ENCODE data around the gene SIM2.

The SIM2 gene

GRCh38 chr21:36696390-36697059 is 2.4 kb upstream of the SIM2 start:
- no peaks in the 10 kb centered on the region for H3K9me2 ChIP-seq (replicated peaks; ENCODE audit: control insufficient read depth, low read length)
- H3K27ac ChIP-seq (ENCODE audit: low read depth, low read length), result no peak overlapping the region
- H3K4me2 ChIP-seq (ENCODE audit: low read length), result no peak overlapping the region
- no peaks in the 10 kb centered on the region for H4K20me1 ChIP-seq (ENCODE audit: control insufficient read depth, insufficient read depth, low read depth, low read length)
- no peaks in the 10 kb centered on the region for H3K4me1 ChIP-seq (ENCODE audit: control insufficient read depth, low read length)
- no peaks in the 10 kb centered on the region for H3K79me2 ChIP-seq (ENCODE audit: control insufficient read depth, low read length)
- no peaks in the 10 kb centered on the region for H3F3A ChIP-seq (ENCODE audit: control insufficient read depth, insufficient read depth)
- H3K27me3 ChIP-seq (ENCODE audit: control insufficient read depth, low read length), result no peaks in the 10 kb centered on the region
- H3K36me3 ChIP-seq (ENCODE audit: control insufficient read depth, low read length), result no peaks in the 10 kb centered on the region
- peaks cover 2% of the 10 kb centered on the region; the same call in 1 of the 2 replicates for H3K9me3 ChIP-seq (ENCODE audit: control insufficient read depth, insufficient read depth, low read length)
- no peak for TF ChIP-seq EZH2phosphoT487 (IDR thresholded peaks at IDR 0.05; ENCODE audit: borderline replicate concordance, low read length)
- TF ChIP-seq, protein P1, sequence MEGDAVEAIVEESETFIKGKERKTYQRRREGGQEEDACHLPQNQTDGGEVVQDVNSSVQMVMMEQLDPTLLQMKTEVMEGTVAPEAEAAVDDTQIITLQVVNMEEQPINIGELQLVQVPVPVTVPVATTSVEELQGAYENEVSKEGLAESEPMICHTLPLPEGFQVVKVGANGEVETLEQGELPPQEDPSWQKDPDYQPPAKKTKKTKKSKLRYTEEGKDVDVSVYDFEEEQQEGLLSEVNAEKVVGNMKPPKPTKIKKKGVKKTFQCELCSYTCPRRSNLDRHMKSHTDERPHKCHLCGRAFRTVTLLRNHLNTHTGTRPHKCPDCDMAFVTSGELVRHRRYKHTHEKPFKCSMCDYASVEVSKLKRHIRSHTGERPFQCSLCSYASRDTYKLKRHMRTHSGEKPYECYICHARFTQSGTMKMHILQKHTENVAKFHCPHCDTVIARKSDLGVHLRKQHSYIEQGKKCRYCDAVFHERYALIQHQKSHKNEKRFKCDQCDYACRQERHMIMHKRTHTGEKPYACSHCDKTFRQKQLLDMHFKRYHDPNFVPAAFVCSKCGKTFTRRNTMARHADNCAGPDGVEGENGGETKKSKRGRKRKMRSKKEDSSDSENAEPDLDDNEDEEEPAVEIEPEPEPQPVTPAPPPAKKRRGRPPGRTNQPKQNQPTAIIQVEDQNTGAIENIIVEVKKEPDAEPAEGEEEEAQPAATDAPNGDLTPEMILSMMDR (IDR thresholded peaks at IDR 0.05; ENCODE audit: low read depth, low read length, poor library complexity, severe bottlenecking), result no peak
- H3K4me3 ChIP-seq (ENCODE audit: low read length), result no peak overlapping the region

DNA sequence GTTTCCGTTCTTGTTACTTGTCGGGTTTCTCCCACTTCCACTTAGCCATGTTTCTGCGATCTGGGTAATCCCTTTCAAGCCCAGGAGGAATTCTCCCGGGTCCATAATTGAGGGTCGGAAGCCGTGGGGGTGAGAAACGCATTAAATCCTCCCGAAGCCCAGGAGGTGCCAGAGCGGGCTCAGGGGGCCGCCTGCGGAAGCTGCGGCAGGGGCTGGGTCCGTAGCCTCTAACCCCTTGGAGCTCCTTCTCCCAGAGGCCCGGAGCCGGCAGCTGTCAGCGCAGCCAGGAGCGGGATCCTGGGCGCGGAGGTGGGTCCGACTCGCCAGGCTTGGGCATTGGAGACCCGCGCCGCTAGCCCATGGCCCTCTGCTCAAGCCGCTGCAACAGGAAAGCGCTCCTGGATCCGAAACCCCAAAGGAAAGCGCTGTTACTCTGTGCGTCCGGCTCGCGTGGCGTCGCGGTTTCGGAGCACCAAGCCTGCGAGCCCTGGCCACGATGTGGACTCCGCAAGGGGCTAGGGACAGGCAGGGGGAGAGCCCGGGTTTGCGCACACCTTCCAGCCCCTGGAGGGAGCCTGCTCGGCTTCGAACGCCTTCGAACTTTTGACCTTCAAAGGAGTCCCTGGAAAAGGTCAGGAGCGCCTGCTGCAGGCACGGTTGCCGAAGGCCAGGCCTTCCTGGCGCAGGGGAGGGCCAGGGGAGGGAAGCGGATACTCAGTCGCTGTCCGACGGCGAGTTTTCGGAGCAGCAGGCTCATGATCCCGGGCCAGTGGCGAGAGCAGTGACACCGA is 1.7 kb upstream of the SIM2 start:
- Histone ChIP-seq H4K20me1 (ENCODE audit: control insufficient read depth, insufficient read depth, low read depth, low read length) (no peaks in the 10 kb centered on the region), H3K9me3 (ENCODE audit: control insufficient read depth, insufficient read depth, low read length) (peaks cover 2% of the 10 kb centered on the region; the same call in 1 of the 2 replicates), H3K27ac (ENCODE audit: low read depth, low read length) (no peak overlapping the region), H3K4me3 (ENCODE audit: low read length) (no peak overlapping the region), H3K27me3 (ENCODE audit: control insufficient read depth, low read length) (no peaks in the 10 kb centered on the region), H3K9me2 (replicated peaks; ENCODE audit: control insufficient read depth, low read length) (no peaks in the 10 kb centered on the region), H3K4me1 (ENCODE audit: control insufficient read depth, low read length) (no peaks in the 10 kb centered on the region), H3K4me2 (ENCODE audit: low read length) (no peak overlapping the region), H3K36me3 (ENCODE audit: control insufficient read depth, low read length) (no peaks in the 10 kb centered on the region), H3F3A (ENCODE audit: control insufficient read depth, insufficient read depth) (no peaks in the 10 kb centered on the region), H3K79me2 (ENCODE audit: control insufficient read depth, low read length) (no peaks in the 10 kb centered on the region)
- no peak for TF ChIP-seq EZH2phosphoT487 (IDR thresholded peaks at IDR 0.05; ENCODE audit: borderline replicate concordance, low read length)
- TF ChIP-seq, protein P1 (IDR thresholded peaks at IDR 0.05; ENCODE audit: low read depth, low read length, poor library complexity, severe bottlenecking), result no peak

- H3F3A ChIP-seq (ENCODE audit: control insufficient read depth, insufficient read depth), result no peaks in the 10 kb centered on the region
- H3K9me2 ChIP-seq (replicated peaks; ENCODE audit: control insufficient read depth, low read length), result no peaks in the 10 kb centered on the region
- no peaks in the 10 kb centered on the region for H3K4me1 ChIP-seq (ENCODE audit: control insufficient read depth, low read length)
- H3K36me3 ChIP-seq (ENCODE audit: control insufficient read depth, low read length), result no peaks in the 10 kb centered on the region
- no peak overlapping the region for H3K27ac ChIP-seq (ENCODE audit: low read depth, low read length)
- H3K9me3 ChIP-seq (ENCODE audit: control insufficient read depth, insufficient read depth, low read length), result peaks cover 2% of the 10 kb centered on the region; the same call in 1 of the 2 replicates
- no peak overlapping the region for H3K4me2 ChIP-seq (ENCODE audit: low read length)
- no peak for TF ChIP-seq EZH2phosphoT487 (IDR thresholded peaks at IDR 0.05; ENCODE audit: borderline replicate concordance, low read length)
- TF ChIP-seq, protein P1 (IDR thresholded peaks at IDR 0.05; ENCODE audit: low read depth, low read length, poor library complexity, severe bottlenecking), result no peak
- no peaks in the 10 kb centered on the region for H4K20me1 ChIP-seq (ENCODE audit: control insufficient read depth, insufficient read depth, low read depth, low read length)
- H3K27me3 ChIP-seq (ENCODE audit: control insufficient read depth, low read length), result peaks cover under 1% of the 10 kb centered on the region; the same call in 1 of the 2 replicates
- H3K79me2 ChIP-seq (ENCODE audit: control insufficient read depth, low read length), result no peaks in the 10 kb centered on the region
- H3K4me3 ChIP-seq (ENCODE audit: low read length), result no peak overlapping the region
Observed at GRCh38 chr21:36697851-36698384, 997 bp upstream of the SIM2 start.

All from DOHH2 (cell line).